ENCODE data around the gene MAJIN. TPM values are rescaled to one million over a fixed set of nuclear protein-coding genes. Genes with fewer than 3 reads are reported as not detected.

MAJIN gene
- total RNA-seq, 2 experiments from 2014 or later: not detected

- DNase-seq (ENCODE audit: low spot score): no peak
- no peak overlapping the region for H3K4me2 ChIP-seq (ENCODE audit: low read length)
- H3K4me1 ChIP-seq (ENCODE audit: insufficient read depth, low read length, poor library complexity, severe bottlenecking): peaks cover 10% of the 10 kb centered on the region
- no peaks in the 10 kb centered on the region for H3K9me3 ChIP-seq (ENCODE audit: low read length)
- H3K9me2 ChIP-seq (ENCODE audit: insufficient read depth, low read length): no peaks in the 10 kb centered on the region
- H3K36me3 ChIP-seq (ENCODE audit: insufficient read depth, low read length): peaks cover 50% of the 10 kb centered on the region
- no peak for TF ChIP-seq CTCF (conservative IDR thresholded peaks at IDR 0.05; ENCODE audit: low read length)
- no peak for TF ChIP-seq EZH2phosphoT487 (IDR thresholded peaks at IDR 0.05; ENCODE audit: borderline replicate concordance, low read depth, low read length)
- no peak overlapping the region for H3K4me3 ChIP-seq (ENCODE audit: low read depth, low read length, poor library complexity, severe bottlenecking)
- ChIA-PET CTCF (ENCODE audit: unreplicated experiment) (no interaction called here), POLR2A (no interaction called here)
- H3K79me2 ChIP-seq (ENCODE audit: insufficient read depth, low read depth, low read length): peaks cover 11% of the 10 kb centered on the region
- H3K27ac ChIP-seq (ENCODE audit: low read depth, low read length, poor library complexity, severe bottlenecking): no peak overlapping the region
- intact Hi-C loops (cut with micrococcal nuclease; ENCODE audit: unreplicated experiment): no loop called here
- BruUV-seq (replicated peaks): no TSS peak
- H2AFZ ChIP-seq (ENCODE audit: low read length): no peak overlapping the region
- H4K20me1 ChIP-seq (ENCODE audit: insufficient read depth, low read length): no peaks in the 10 kb centered on the region
These were observed 49.1 kb upstream of the MAJIN start for GRCh38 chr11:65021003-65021402.

GRCh38 chr11:65019824-65020223 lies 47.9 kb upstream of the MAJIN start:
- Histone ChIP-seq H3K9me2 (ENCODE audit: insufficient read depth, low read length) (no peaks in the 10 kb centered on the region), H3K36me3 (ENCODE audit: insufficient read depth, low read length) (peaks cover 50% of the 10 kb centered on the region), H4K20me1 (ENCODE audit: insufficient read depth, low read length) (no peaks in the 10 kb centered on the region), H3K9me3 (ENCODE audit: low read length) (no peaks in the 10 kb centered on the region), H3K27ac (ENCODE audit: low read depth, low read length, poor library complexity, severe bottlenecking) (no peak overlapping the region), H3K4me2 (ENCODE audit: low read length) (no peak overlapping the region), H2AFZ (ENCODE audit: low read length) (no peak overlapping the region), H3K4me1 (ENCODE audit: insufficient read depth, low read length, poor library complexity, severe bottlenecking) (peaks cover 16% of the 10 kb centered on the region), H3K4me3 (ENCODE audit: low read depth, low read length, poor library complexity, severe bottlenecking) (no peak overlapping the region), H3K79me2 (ENCODE audit: insufficient read depth, low read depth, low read length) (peaks cover 22% of the 10 kb centered on the region)
- no peak for DNase-seq (ENCODE audit: low spot score)
- POLR2A ChIA-PET: no interaction called here
- TF ChIP-seq CTCF (conservative IDR thresholded peaks at IDR 0.05; ENCODE audit: low read length): no peak
- TF ChIP-seq EZH2phosphoT487 (IDR thresholded peaks at IDR 0.05; ENCODE audit: borderline replicate concordance, low read depth, low read length): no peak
- no TSS peak for BruUV-seq (replicated peaks)
- intact Hi-C loops (cut with micrococcal nuclease; ENCODE audit: unreplicated experiment): loop anchor here (10.0 kb wide), 1 partner anchor 245 kb away; the partner anchor contains the start of gene POLA2
- CTCF ChIA-PET (ENCODE audit: unreplicated experiment): interaction anchor here (0.7 kb wide), 1 partner anchor 87 kb away, joined by 3 read pairs; no protein-coding TSS in a partner anchor

- Histone ChIP-seq H3K9me2 (ENCODE audit: insufficient read depth, low read length) (no peaks in the 10 kb centered on the region), H3K4me2 (ENCODE audit: low read length) (no peak overlapping the region), H4K20me1 (ENCODE audit: insufficient read depth, low read length) (no peaks in the 10 kb centered on the region), H3K27ac (ENCODE audit: low read depth, low read length, poor library complexity, severe bottlenecking) (no peak overlapping the region), H3K79me2 (ENCODE audit: insufficient read depth, low read depth, low read length) (peaks cover 26% of the 10 kb centered on the region), H3K4me1 (ENCODE audit: insufficient read depth, low read length, poor library complexity, severe bottlenecking) (peaks cover 23% of the 10 kb centered on the region), H3K4me3 (ENCODE audit: low read depth, low read length, poor library complexity, severe bottlenecking) (no peak overlapping the region), H3K9me3 (ENCODE audit: low read length) (no peaks in the 10 kb centered on the region), H2AFZ (ENCODE audit: low read length) (no peak overlapping the region), H3K36me3 (ENCODE audit: insufficient read depth, low read length) (peaks cover 50% of the 10 kb centered on the region)
- intact Hi-C loops (cut with micrococcal nuclease; ENCODE audit: unreplicated experiment): loop anchor here (10.0 kb wide), 1 partner anchor 247 kb away; the partner anchor contains the start of gene POLA2
- DNase-seq (ENCODE audit: low spot score): no peak
- TF ChIP-seq CTCF (conservative IDR thresholded peaks at IDR 0.05; ENCODE audit: low read length) (no peak), EZH2phosphoT487 (IDR thresholded peaks at IDR 0.05; ENCODE audit: borderline replicate concordance, low read depth, low read length) (no peak)
- ChIA-PET CTCF (ENCODE audit: unreplicated experiment) (no interaction called here), POLR2A (interaction anchor here (0.7 kb wide), 1 partner anchor 48 kb away, joined by 4 read pairs; no protein-coding TSS in a partner anchor)
- no TSS peak for BruUV-seq (replicated peaks)
These were observed 46.0 kb upstream of the MAJIN start for GRCh38 chr11:65017937-65018336.
